ENCODE measurements around the gene JAG2. TPM values are rescaled to one million over a fixed set of nuclear protein-coding genes. Genes with fewer than 3 reads are reported as not detected.

The JAG2 gene
- total RNA-seq, 2 experiments from 2014 or later = 1.3 to 1.7 TPM

- ChIA-PET POLR2A (no interaction called here), CTCF (no interaction called here)
Measured at GRCh38 chr14:105156414-105157375, 11.9 kb downstream of the JAG2 start.

GRCh38 chr14:105155681-105156413, 12.7 kb downstream of the JAG2 start:
- CTCF ChIA-PET = no interaction called here
- POLR2A ChIA-PET = no interaction called here

- POLR2A ChIA-PET = no interaction called here
- CTCF ChIA-PET = no interaction called here
Measured at GRCh38 chr14:105155071-105155651, 13.4 kb downstream of the JAG2 start.

GRCh38 chr14:105154476-105154871, 14.1 kb downstream of the JAG2 start:
- ChIA-PET CTCF (no interaction called here), POLR2A (no interaction called here)

GRCh38 chr14:105153739-105154475, 14.7 kb downstream of the JAG2 start:
- ChIA-PET CTCF (interaction anchor here (1.0 kb wide), 1 partner anchor 198 kb away, joined by 3 read pairs; no protein-coding TSS in a partner anchor), POLR2A (no interaction called here)

- CTCF ChIA-PET = interaction anchor here (1.0 kb wide), 1 partner anchor 198 kb away, joined by 3 read pairs; no protein-coding TSS in a partner anchor
- POLR2A ChIA-PET = no interaction called here
Measured at GRCh38 chr14:105153331-105153731, 15.2 kb downstream of the JAG2 start.

- ChIA-PET CTCF (no interaction called here), POLR2A (no interaction called here)
Measured at GRCh38 chr14:105152794-105153241, 15.8 kb downstream of the JAG2 start.

- POLR2A ChIA-PET = no interaction called here
- CTCF ChIA-PET = no interaction called here
Measured at GRCh38 chr14:105151838-105152793, 16.5 kb downstream of the JAG2 start.

- POLR2A ChIA-PET = no interaction called here
- CTCF ChIA-PET = no interaction called here
Measured at GRCh38 chr14:105151084-105151837, 17.3 kb downstream of the JAG2 start.

GRCh38 chr14:105150368-105151083, 18.1 kb downstream of the JAG2 start:
- POLR2A ChIA-PET = no interaction called here
- CTCF ChIA-PET = no interaction called here

- ChIA-PET CTCF (no interaction called here), POLR2A (no interaction called here)
Measured at GRCh38 chr14:105150026-105150367, 18.6 kb downstream of the JAG2 start.

GRCh38 chr14:105149146-105149781, 19.3 kb downstream of the JAG2 start:
- ChIA-PET POLR2A (no interaction called here), CTCF (no interaction called here)

- ChIA-PET POLR2A (no interaction called here), CTCF (no interaction called here)
Measured at GRCh38 chr14:105148604-105149145, 19.9 kb downstream of the JAG2 start.

GRCh38 chr14:105147671-105148603, 20.6 kb downstream of the JAG2 start:
- CTCF ChIA-PET = no interaction called here
- POLR2A ChIA-PET = no interaction called here

- ChIA-PET POLR2A (no interaction called here), CTCF (no interaction called here)
Measured at GRCh38 chr14:105146976-105147635, 21.5 kb downstream of the JAG2 start.
